CD4-positive, alpha-beta T cell treated with Interleukin-12 subunit alpha and Interleukin-12 subunit beta, for 1 hour (primary cell): ENCODE measurements around the gene CEP192.

Experiments used
- DNase-seq: peaks from one replicate; pipeline ENCODE4 v3.0.0-alpha.2; 2020

The CEP192 gene

DNA sequence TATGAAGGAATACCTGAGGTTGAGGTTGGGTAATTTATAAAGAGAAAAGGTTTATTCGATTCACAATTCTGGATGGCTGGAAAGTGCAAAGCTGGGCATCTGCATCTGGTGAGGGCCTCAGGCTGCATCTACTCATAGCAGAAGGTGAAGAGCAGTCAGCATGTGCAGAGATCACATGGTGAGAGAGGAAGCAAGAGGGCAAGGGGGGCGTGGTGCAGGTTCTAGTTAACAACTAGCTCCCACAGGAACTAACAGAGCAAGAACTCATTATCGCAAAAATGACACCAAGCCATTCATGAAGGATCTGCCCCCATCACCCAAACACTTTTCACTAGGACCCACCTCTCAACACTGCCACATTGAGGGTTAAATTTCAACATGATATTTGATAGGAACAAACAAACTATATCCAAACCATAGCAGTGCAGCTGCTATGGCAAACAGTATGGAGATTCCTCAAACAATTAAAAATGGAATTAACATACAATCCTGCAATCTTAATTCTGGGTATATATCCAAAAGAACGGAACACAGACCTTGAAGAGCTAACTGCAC lies 154.6 kb downstream of the CEP192 start:
- DNase-seq: no peak

DNA sequence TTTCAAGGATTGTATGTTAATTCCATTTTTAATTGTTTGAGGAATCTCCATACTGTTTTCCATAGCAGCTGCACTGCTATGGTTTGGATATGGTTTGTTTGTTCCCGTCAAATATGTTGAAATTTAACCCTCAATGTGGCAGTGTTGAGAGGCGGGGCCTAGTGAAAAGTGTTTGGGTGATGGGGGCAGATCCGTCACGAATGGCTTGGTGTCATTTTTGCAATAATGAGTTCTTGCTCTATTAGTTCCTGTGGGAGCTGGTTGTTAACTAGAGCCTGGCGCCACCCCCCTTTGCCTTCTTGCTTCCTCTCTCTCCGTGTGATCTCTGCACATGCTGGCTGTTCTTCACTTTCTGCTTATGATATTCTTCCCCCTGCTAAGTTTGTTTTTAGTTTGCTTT lies 156.0 kb downstream of the CEP192 start:
- DNase-seq: no peak

DNA sequence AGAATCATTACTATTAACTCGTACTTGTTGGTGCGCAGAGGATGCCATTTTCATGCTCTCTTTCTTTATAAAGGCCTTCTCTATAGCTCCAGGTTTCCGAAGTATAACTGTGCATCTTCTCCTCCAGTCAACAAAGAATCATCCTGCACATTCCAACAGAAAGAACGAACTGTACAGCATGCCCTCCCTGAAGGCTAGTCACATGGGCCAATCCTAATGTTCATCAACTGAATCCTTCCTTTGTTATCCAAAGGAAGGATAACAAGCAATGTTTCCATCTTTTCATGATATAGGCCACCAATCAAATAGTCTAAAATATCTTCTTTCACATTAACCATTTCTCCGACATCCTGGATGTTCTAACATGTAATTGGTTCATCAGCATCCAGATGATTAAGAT lies 160.5 kb downstream of the CEP192 start:
- no peak for DNase-seq

DNA sequence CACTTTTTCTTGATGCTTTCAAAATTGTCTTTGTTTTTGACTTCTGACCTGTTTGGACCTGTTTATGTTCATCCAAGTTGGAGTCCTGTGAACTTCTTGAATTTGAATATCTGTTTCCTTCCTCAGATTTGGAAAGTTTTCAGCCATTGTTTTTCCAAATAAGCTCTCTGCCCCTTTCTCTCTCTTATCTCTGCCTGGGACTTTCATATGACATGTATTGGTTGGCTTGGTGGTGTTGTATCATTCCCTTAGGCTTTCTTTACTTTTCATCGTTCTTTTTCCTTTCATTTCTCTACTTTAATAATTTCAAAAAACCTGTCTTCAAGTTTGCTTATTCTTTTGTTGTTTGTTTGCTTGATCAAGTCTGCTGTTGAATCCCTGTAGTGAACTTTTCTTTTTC lies 167.3 kb downstream of the CEP192 start:
- DNase-seq: no peak

DNA sequence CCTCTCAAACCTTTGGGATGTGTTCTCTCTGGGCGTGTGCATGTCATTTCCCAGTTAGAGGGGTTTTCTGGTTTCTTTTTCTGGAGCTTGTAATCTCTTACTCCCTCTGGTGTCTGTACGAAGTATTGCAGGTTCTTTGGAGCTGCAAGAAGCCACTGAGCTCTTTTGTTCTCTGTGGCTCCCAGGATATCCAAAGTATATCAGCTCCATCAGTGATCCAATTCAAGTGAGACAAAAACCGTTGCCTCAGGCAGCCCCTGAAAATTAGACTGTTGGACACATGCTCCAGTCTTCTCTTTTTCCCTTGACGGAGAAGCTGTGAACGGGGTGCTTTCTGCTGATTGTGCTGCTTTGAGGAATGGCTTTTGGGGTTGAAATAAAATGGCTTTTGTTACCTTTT lies 168.4 kb downstream of the CEP192 start:
- DNase-seq: peak; percentile 69

DNA sequence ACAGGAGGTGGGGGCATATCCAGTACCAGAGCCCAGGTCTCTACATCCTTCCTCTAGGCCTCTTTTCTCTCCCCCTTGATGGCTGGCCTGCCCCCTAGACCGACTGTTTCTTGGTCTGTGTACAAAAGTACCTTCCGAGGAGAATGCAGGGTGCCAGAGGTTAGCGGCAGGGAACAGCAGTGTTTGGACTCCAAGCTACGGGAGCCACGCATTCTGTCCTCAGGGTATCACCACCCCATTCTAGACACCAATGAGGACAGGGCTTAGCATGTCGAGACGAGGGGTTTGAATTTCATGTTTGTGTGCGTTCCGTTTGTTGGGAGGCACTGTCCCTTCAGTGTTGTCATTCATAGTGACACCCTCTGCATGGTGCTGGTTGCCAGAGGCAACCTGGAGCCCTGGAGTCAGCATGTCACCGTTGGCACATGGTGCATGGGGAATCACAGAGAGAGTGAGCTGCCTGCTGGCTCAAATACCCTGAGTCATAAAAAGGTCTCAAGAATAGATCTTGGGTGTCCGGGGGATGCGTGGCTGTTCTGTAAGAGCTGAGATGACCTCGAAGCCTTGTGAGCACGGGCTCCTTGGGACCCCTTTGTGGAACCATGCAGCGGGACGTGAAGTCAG lies 170.2 kb downstream of the CEP192 start:
- DNase-seq: no peak

DNA sequence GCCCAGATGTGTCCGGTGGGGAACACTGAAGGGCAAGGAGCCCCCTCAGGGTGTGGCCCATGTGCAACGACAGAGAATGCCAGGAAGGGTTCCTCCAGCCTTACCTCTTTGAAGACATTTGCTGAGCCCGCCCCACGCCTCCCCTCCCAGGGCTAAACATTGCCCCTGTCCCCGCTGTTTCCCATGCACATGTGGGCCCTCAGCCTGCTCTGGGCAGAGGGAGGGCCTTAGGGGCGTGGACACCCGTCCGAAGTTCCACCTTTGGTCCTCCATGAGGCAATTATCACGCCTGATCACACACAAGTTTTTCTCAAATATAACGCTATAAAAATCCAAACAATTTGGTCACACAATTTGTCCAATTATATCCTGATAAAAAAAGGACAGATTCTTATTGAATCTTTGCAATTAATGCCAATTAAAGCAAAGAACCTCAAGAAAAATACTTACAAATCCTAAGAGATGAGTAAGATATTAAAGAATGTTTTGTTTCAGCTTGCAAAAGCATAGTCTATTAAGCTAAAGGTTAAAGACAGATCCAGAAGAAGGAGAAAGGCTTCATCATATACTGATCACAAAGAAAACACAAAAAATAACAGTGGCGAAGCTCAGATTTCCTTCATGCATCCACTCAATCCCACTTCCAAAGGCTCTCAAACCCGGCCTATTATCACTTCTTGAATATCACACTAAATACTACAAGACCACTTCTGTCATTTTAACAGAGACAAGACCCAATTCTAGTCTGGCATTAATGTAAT lies 172.2 kb downstream of the CEP192 start:
- DNase-seq: no peak

DNA sequence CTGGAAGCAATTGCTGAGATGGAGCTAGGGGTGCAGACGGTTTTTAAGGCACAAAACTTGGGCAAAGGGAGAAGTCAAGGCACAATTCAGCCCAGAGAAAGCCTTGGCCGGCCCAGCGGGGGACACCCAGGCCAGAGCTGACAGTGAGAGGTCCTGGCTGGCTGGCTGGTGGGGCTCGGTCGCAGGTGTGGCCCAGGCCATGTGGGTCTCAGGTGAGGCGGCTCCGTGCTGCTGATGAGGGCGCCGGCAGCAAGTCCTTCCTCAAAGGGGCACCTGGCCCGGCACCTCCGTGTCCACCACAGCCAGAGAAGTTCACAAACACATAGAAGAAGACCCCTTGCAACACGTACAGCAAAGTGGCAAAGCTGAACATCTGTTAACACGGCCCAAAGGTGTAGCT lies 173.2 kb downstream of the CEP192 start:
- no peak for DNase-seq

DNA sequence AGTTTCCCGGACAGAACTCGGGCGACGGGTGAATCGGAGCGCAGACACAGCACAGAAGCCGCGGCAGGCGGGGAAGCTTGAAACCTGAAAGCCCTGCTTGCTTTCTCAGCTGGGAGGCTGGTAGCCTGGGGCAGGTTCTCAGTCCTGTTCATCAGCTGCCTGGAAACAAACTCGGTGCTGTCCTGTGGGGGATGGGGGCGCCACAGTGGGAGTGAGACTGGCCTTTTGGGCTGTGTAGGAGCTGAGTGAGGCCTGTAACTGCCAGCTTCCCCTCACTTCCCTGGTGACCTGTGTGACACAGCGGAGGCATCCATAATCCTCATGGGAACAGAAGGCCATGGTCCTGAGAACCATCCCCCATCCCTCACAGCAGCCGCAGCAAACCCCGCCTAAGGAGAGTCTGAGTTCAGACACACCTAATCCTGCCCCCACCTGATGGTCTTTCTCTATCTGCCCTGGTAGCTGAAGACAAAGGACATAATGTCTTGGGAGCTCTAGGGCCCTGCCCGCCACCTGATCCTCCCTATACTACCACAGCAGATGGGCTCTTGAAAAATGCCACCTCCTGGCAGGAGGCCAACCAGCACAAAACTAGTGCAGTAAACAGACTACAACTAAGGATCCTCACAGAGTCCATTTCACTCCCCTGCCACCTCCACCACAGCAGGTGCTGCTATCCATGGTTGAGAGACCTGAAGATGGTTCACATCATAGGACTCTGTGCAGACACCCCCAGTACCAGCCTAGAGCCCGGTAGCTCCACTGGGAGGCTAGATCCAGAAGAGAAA lies 174.7 kb downstream of the CEP192 start:
- no peak for DNase-seq

DNA sequence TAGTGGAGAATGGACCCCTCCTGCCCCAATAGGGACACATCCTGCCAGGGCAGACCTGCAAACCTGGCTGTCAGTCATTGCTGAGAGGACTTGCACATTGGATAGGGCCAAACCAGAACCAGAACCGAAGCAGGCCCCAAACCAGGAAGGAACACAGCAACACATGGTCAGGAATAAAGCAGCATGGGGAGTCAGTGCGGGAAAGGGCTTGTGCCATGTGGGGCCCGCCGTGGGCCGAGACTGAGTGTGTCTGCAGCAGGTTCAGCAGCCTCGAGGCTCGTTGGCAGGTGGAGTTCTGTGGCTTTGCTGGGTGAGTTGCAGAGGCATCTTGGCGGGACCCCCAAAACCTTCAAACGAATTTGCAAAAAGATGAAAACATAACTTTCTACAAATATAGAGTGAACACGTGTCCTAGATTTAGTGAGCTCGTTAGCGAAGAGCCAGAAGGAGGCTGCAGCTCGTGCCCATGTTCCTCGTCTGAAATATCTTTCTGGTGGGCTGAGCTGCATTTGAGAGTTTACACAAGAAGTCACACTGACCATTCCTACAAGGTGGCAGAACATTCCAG lies 182.5 kb downstream of the CEP192 start:
- no peak for DNase-seq
